Kidney epithelial cell (primary cell): Measurements from ENCODE around the gene TOMM22. TPM values are rescaled to one million over a fixed set of nuclear protein-coding genes. Genes with fewer than 3 reads are reported as not detected.
A peak's percentile ranks its signal among the peaks of the same experiment; 100 is the strongest.

Experiments
- DNase-seq: peaks from one replicate; pipeline ENCODE4 v3.0.0-alpha.2; 2010; ENCODE audit warnings: low read depth
- H3K27me3 ChIP-seq: 2 replicates; pipeline ENCODE4 v1.6.0; 2011; ENCODE audit warnings: low read length; ENCODE audit not compliant: control insufficient read depth, insufficient read depth
- H3K36me3 ChIP-seq: 2 replicates; pipeline ENCODE4 v1.5.1; 2011; ENCODE audit warnings: low read length; ENCODE audit not compliant: control insufficient read depth, insufficient read depth
- H3K4me3 ChIP-seq: 2 replicates; pipeline ENCODE4 v1.5.1; 2011; ENCODE audit warnings: low read depth, mild to moderate bottlenecking, control low read depth, low read length
- CTCF ChIP-seq: IDR thresholded peaks from 2 replicates; pipeline ENCODE4 v1.5.1; 2011; ENCODE audit warnings: mild to moderate bottlenecking, moderate library complexity, low read length, control low read depth, inconsistent platforms; ENCODE audit not compliant: insufficient read depth, poor library complexity, severe bottlenecking
- total RNA-seq: library from RNA; depleted of rRNA; stranded (reverse); fragments of >200 nt; gene quantifications from 2 replicates; pipeline ENCODE4 v1.2.3, GENCODE V29; 2015

TOMM22 gene
- total RNA-seq, 1 donor from 2014 or later, result 56.4 TPM

- DNase-seq, result no peak
- TF ChIP-seq CTCF, result no peak
- Histone ChIP-seq H3K4me3 (no peak overlapping the region), H3K36me3 (peaks cover 10% of the 10 kb centered on the region), H3K27me3 (no peaks in the 10 kb centered on the region)
Measured at GRCh38 chr22:38728871-38729796, 47.4 kb downstream of the TOMM22 start.

- TF ChIP-seq CTCF, result no peak
- H3K27me3 ChIP-seq, result no peaks in the 10 kb centered on the region
- no peak for DNase-seq
- H3K4me3 ChIP-seq, result no peak overlapping the region
- peaks cover 9% of the 10 kb centered on the region for H3K36me3 ChIP-seq
Measured at GRCh38 chr22:38729946-38730345, 48.2 kb downstream of the TOMM22 start.

DNA sequence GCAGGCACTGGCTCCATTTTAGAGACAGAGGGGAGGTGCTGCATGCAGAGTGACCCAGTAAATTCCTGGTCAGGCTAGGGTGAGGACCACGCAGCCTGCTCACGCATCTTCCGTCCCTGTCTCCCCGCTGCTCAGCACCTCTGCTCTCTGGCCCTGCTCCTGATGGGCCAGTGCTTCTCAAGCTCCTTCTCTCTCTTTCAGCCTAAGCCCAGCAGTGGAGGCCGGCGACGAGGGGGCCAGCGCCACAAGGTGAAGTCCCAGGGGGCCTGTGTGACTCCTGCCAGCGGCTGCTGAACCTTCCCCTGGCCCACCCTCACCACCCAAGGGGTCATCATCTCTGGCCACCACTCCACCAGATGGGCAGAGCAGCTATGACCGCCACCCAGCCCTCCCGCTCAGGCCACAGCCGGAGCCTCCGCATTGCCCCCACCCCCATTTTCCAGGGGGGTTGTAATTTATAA is 48.7 kb downstream of the TOMM22 start:
- H3K4me3 ChIP-seq, result no peak overlapping the region
- DNase-seq, result no peak
- no peaks in the 10 kb centered on the region for H3K27me3 ChIP-seq
- TF ChIP-seq CTCF, result no peak
- H3K36me3 ChIP-seq, result peaks cover 9% of the 10 kb centered on the region

- peaks cover 7% of the 10 kb centered on the region for H3K36me3 ChIP-seq
- H3K4me3 ChIP-seq, result no peak overlapping the region
- H3K27me3 ChIP-seq, result no peaks in the 10 kb centered on the region
- TF ChIP-seq CTCF, result no peak
- no peak for DNase-seq
Measured at GRCh38 chr22:38731703-38732161, 50.0 kb downstream of the TOMM22 start.

DNA sequence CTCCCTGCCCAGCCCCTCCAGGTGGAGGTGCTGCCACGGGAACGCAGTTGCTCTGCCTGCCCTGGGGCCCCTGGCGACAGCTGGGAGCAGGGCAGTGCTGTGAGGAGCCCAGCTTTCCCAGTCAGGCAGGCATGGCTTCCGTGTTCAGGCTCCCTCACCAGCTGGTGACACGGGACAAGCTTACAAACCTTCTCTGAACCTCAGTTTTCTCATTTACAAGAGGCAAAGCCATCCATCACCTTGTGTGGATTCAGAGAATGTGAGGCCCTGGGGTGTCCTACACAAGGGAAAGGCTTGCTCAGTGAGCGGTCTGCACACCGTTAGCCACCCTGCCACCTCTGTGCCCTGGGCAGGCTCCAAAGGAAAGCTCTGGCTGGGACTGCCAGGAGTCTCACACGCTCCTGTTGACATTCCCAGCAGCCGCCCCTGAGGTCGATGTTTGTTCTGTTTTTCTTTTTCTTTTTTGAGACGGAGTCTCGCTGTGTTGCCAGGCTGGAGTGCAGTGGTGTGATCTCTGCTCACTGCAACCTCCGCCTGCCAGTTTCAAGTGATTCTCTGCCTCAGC is 50.6 kb downstream of the TOMM22 start:
- H3K4me3 ChIP-seq, result no peak overlapping the region
- DNase-seq, result no peak
- no peaks in the 10 kb centered on the region for H3K27me3 ChIP-seq
- H3K36me3 ChIP-seq, result peaks cover 7% of the 10 kb centered on the region
- no peak for TF ChIP-seq CTCF

- H3K4me3 ChIP-seq, result no peak overlapping the region
- no peak for DNase-seq
- peak; percentile 83 for TF ChIP-seq CTCF
- H3K36me3 ChIP-seq, result peaks cover 7% of the 10 kb centered on the region
- H3K27me3 ChIP-seq, result no peaks in the 10 kb centered on the region
Measured at GRCh38 chr22:38733329-38733723, 51.6 kb downstream of the TOMM22 start.
